Hepatocyte (in vitro differentiated cells): ENCODE results near the gene NUDCD2. TPM values are rescaled to one million over a fixed set of nuclear protein-coding genes. Genes with fewer than 3 reads are reported as not detected.

ENCODE experiments used
- DNase-seq: peaks from one replicate; pipeline ENCODE4 v3.0.0-alpha.2; 2016; ENCODE audit warnings: low spot score
- H2AFZ ChIP-seq: fragments of 200-600 bp; sonication (generic); 2 replicates; pipeline ENCODE4 v1.6.0; 2016; ENCODE audit warnings: antibody characterized with exemption, mild to moderate bottlenecking
- H3K27ac ChIP-seq: fragments of 200-600 bp; sonication (generic); 2 replicates; pipeline ENCODE4 v1.5.1; 2016; ENCODE audit warnings: mild to moderate bottlenecking
- H3K27me3 ChIP-seq: fragments of 200-600 bp; sonication (generic); 2 replicates; pipeline ENCODE4 v1.6.1; 2016
- H3K36me3 ChIP-seq: fragments of 200-600 bp; sonication (generic); replicated peaks from 2 replicates; pipeline ENCODE4 v1.5.1; 2016; ENCODE audit warnings: low read depth; ENCODE audit not compliant: insufficient read depth
- H3K4me1 ChIP-seq: fragments of 200-600 bp; sonication (generic); 2 replicates; pipeline ENCODE4 v1.5.1; 2016; ENCODE audit warnings: mild to moderate bottlenecking, moderate library complexity; ENCODE audit not compliant: insufficient read depth
- H3K4me2 ChIP-seq: fragments of 200-600 bp; sonication (generic); 2 replicates; pipeline ENCODE4 v1.6.0; 2016
- H3K4me3 ChIP-seq: fragments of 200-600 bp; sonication (generic); 2 replicates; pipeline ENCODE4 v1.5.1; 2016; ENCODE audit warnings: mild to moderate bottlenecking
- H3K79me2 ChIP-seq: fragments of 200-600 bp; sonication (generic); 2 replicates; pipeline ENCODE4 v1.6.0; 2017; ENCODE audit warnings: mild to moderate bottlenecking
- H3K9me2 ChIP-seq: fragments of 200-600 bp; sonication (generic); replicated peaks from 2 replicates; pipeline ENCODE4 v1.6.0; 2017; ENCODE audit warnings: mild to moderate bottlenecking; ENCODE audit not compliant: insufficient read depth
- H3K9me3 ChIP-seq: fragments of 200-600 bp; sonication (generic); 2 replicates; pipeline ENCODE4 v1.5.1; 2016; ENCODE audit warnings: low read depth, mild to moderate bottlenecking
- H4K20me1 ChIP-seq: fragments of 200-600 bp; sonication (generic); 2 replicates; pipeline ENCODE4 v1.6.0; 2016; ENCODE audit warnings: mild to moderate bottlenecking; ENCODE audit not compliant: insufficient read depth, poor library complexity, severe bottlenecking
- CTCF ChIP-seq: fragments of 200-600 bp; sonication (generic); IDR thresholded peaks from 2 replicates; pipeline ENCODE4 v1.5.1; 2016; ENCODE audit warnings: antibody characterized with exemption, mild to moderate bottlenecking; ENCODE audit not compliant: poor library complexity
- EZH2 ChIP-seq: fragments of 200-600 bp; sonication (generic); IDR thresholded peaks from 2 replicates; pipeline ENCODE4 v1.6.1; 2016; ENCODE audit warnings: antibody characterized with exemption, mild to moderate bottlenecking, borderline replicate concordance
- EZH2phosphoT487 ChIP-seq: fragments of 200-600 bp; sonication (generic); IDR thresholded peaks from one replicate; pipeline ENCODE4 v1.6.1; 2018; ENCODE audit warnings: antibody characterized with exemption, mild to moderate bottlenecking, low read depth, moderate library complexity; ENCODE audit not compliant: unreplicated experiment, severe bottlenecking
- WGBS: methylation state at CpG from one replicate; pipeline ENCODE4 v1.1.6; 2016; ENCODE audit warnings: low lambda C conversion rate; ENCODE audit errors: missing lambda C conversion rate; 5-methylcytosine and 5-hydroxymethylcytosine counted together
- polyA plus RNA-seq: library from polyadenylated mRNA; unstranded; fragments of >200 nt; fragmentation: Nextera tagmentation; extraction: Ambion mirVana; gene quantifications from 2 replicates; pipeline ENCODE4 v1.2.1, GENCODE V29; 2016
- total RNA-seq: library from RNA; depleted of rRNA; stranded (reverse); fragments of >200 nt; gene quantifications from 2 replicates; pipeline ENCODE4 v1.2.3, GENCODE V29; 2014

Gene NUDCD2
- total and polyA plus RNA-seq, 2 experiments from 2014 or later, result 18.8 to 79.5 TPM

GRCh38 chr5:163408311-163408923 lies 51.5 kb downstream of the NUDCD2 start:
- no peak overlapping the region for H2AFZ ChIP-seq
- H3K4me3 ChIP-seq, result no peak overlapping the region
- H3K4me2 ChIP-seq, result peak overlapping the region; percentile 66

GRCh38 chr5:163407034-163407655 lies 52.8 kb downstream of the NUDCD2 start:
- Histone ChIP-seq H2AFZ (no peak overlapping the region), H3K9me3 (no peaks in the 10 kb centered on the region), H3K27me3 (no peaks in the 10 kb centered on the region), H3K4me3 (no peak overlapping the region), H3K4me1 (peaks cover 4% of the 10 kb centered on the region), H3K27ac (no peak overlapping the region), H3K79me2 (no peaks in the 10 kb centered on the region), H3K4me2 (no peak overlapping the region), H4K20me1 (no peaks in the 10 kb centered on the region), H3K9me2 (no peaks in the 10 kb centered on the region), H3K36me3 (no peaks in the 10 kb centered on the region)
- TF ChIP-seq EZH2phosphoT487 (no peak), EZH2 (no peak), CTCF (no peak)
- WGBS, result 43% methylated on average over 2 of the region's 2 CpGs
- DNase-seq, result no peak

More at GRCh38 chr5:163408311-163408923, 51.5 kb downstream of the NUDCD2 start:
- WGBS, result 20% methylated on average over 9 of the region's 9 CpGs
- H3K4me1 ChIP-seq, result peaks cover 4% of the 10 kb centered on the region
- H3K9me2 ChIP-seq, result no peaks in the 10 kb centered on the region
- no peaks in the 10 kb centered on the region for H3K27me3 ChIP-seq
- H3K79me2 ChIP-seq, result no peaks in the 10 kb centered on the region
- peak; percentile 68 for DNase-seq
- H3K9me3 ChIP-seq, result no peaks in the 10 kb centered on the region
- H3K27ac ChIP-seq, result no peak overlapping the region
- TF ChIP-seq EZH2, result no peak
- TF ChIP-seq CTCF, result peak; percentile 89
- TF ChIP-seq EZH2phosphoT487, result no peak
- no peaks in the 10 kb centered on the region for H3K36me3 ChIP-seq
- H4K20me1 ChIP-seq, result no peaks in the 10 kb centered on the region

GRCh38 chr5:163404364-163405173 lies 55.3 kb downstream of the NUDCD2 start:
- Histone ChIP-seq H3K9me3 (no peaks in the 10 kb centered on the region), H3K27ac (no peak overlapping the region), H3K4me3 (no peak overlapping the region), H3K4me1 (peaks cover 4% of the 10 kb centered on the region), H3K9me2 (no peaks in the 10 kb centered on the region), H3K27me3 (no peaks in the 10 kb centered on the region), H4K20me1 (no peaks in the 10 kb centered on the region), H2AFZ (no peak overlapping the region), H3K4me2 (no peak overlapping the region), H3K36me3 (no peaks in the 10 kb centered on the region), H3K79me2 (no peaks in the 10 kb centered on the region)
- DNase-seq, result no peak
- TF ChIP-seq EZH2phosphoT487 (no peak), CTCF (no peak), EZH2 (no peak)
- WGBS, result 72% methylated on average over 10 of the region's 10 CpGs
